GM23338 (cell line): ENCODE results near the gene ABCA4. TPM values are rescaled to one million over a fixed set of nuclear protein-coding genes. Genes with fewer than 3 reads are reported as not detected.

ENCODE experiments used
- ATAC-seq: fragments of 200-7000 bp; cut with Tn5 transposase; 3 replicates; pipeline ENCODE4 v1.9.1; 2020
- DNase-seq: peaks from one replicate; pipeline ENCODE4 v3.0.0-alpha.2; 2015; ENCODE audit warnings: low spot score
- H2AFZ ChIP-seq: fragments of 200-600 bp; sonication (generic); 2 replicates; pipeline ENCODE4 v1.8.0; 2016; ENCODE audit warnings: antibody characterized with exemption, mild to moderate bottlenecking, moderate library complexity
- H3F3A ChIP-seq: fragments of 200-600 bp; sonication (generic); replicated peaks from 2 replicates; pipeline ENCODE4 v1.8.0; 2017; ENCODE audit warnings: antibody characterized with exemption, mixed run types, low read depth
- H3K27ac ChIP-seq: fragments of 200-600 bp; sonication (generic); 2 replicates; pipeline ENCODE4 v1.6.1; 2016; ENCODE audit warnings: low read depth
- H3K27me3 ChIP-seq: fragments of 200-600 bp; sonication (generic); 2 replicates; pipeline ENCODE4 v1.8.0; 2016; ENCODE audit warnings: mild to moderate bottlenecking, mixed run types, moderate library complexity; ENCODE audit not compliant: insufficient read depth
- H3K36me3 ChIP-seq: fragments of 200-600 bp; sonication (generic); 2 replicates; pipeline ENCODE4 v1.8.0; 2016; ENCODE audit warnings: mild to moderate bottlenecking; ENCODE audit not compliant: insufficient read depth
- H3K4me1 ChIP-seq: fragments of 200-600 bp; sonication (generic); 2 replicates; pipeline ENCODE4 v1.8.0; 2016; ENCODE audit warnings: mild to moderate bottlenecking, moderate library complexity; ENCODE audit not compliant: insufficient read depth
- H3K4me2 ChIP-seq: fragments of 200-600 bp; sonication (generic); 2 replicates; pipeline ENCODE4 v1.7.1; 2017; ENCODE audit warnings: mixed run types
- H3K4me3 ChIP-seq: fragments of 200-600 bp; sonication (generic); 2 replicates; pipeline ENCODE4 v1.6.1; 2016; ENCODE audit warnings: mixed run types
- H3K79me2 ChIP-seq: fragments of 200-600 bp; sonication (generic); replicated peaks from 2 replicates; pipeline ENCODE4 v1.8.0; 2017; ENCODE audit warnings: mild to moderate bottlenecking; ENCODE audit not compliant: insufficient read depth
- H3K9me2 ChIP-seq: fragments of 200-600 bp; sonication (generic); 2 replicates; pipeline ENCODE4 v1.8.0; 2017; ENCODE audit not compliant: insufficient read depth
- H4K20me1 ChIP-seq: fragments of 200-600 bp; sonication (generic); replicated peaks from 2 replicates; pipeline ENCODE4 v1.8.0; 2017; ENCODE audit warnings: mild to moderate bottlenecking; ENCODE audit not compliant: insufficient read depth
- H3K27ac Mint-ChIP-seq: 2 replicates; pipeline ENCODE4 v1.8.0; 2020; ENCODE audit warnings: inconsistent platforms, mild to moderate bottlenecking, moderate library complexity, mixed read lengths
- H3K27me3 Mint-ChIP-seq: 3 replicates; pipeline ENCODE4 v1.8.0; 2022; ENCODE audit warnings: low read depth, mild to moderate bottlenecking, moderate library complexity, mixed read lengths, inconsistent platforms; ENCODE audit not compliant: insufficient read depth, poor library complexity
- H3K36me3 Mint-ChIP-seq: 3 replicates; pipeline ENCODE4 v1.8.0; 2021; ENCODE audit warnings: low read depth, mild to moderate bottlenecking, inconsistent platforms, moderate library complexity, mixed read lengths
- H3K4me1 Mint-ChIP-seq: 3 replicates; pipeline ENCODE4 v1.8.0; 2020; ENCODE audit warnings: mild to moderate bottlenecking, inconsistent platforms, mixed read lengths
- H3K4me3 Mint-ChIP-seq: 3 replicates; pipeline ENCODE4 v1.8.0; 2021; ENCODE audit warnings: moderate library complexity, mild to moderate bottlenecking, inconsistent platforms, mixed read lengths
- H3K9me3 Mint-ChIP-seq: 3 replicates; pipeline ENCODE4 v1.8.0; 2020; ENCODE audit warnings: moderate library complexity, mild to moderate bottlenecking, inconsistent platforms, mixed read lengths
- CREB1 ChIP-seq: fragments of 250-450 bp; sonication (Bioruptor Pico); IDR thresholded peaks from 2 replicates; pipeline ENCODE4 v1.5.0; 2020; ENCODE audit warnings: low read depth, mild to moderate bottlenecking, moderate library complexity
- ETS1 ChIP-seq: IDR thresholded peaks from 2 replicates; pipeline ENCODE4 v1.6.1; 2016; ENCODE audit warnings: antibody characterized with exemption
- EZH2 ChIP-seq: fragments of 200-600 bp; sonication (generic); IDR thresholded peaks from one replicate; pipeline ENCODE4 v1.8.0; 2017; ENCODE audit warnings: antibody characterized with exemption, mild to moderate bottlenecking, low read depth; ENCODE audit not compliant: unreplicated experiment
- EZH2phosphoT487 ChIP-seq: fragments of 200-600 bp; sonication (generic); IDR thresholded peaks from one replicate; pipeline ENCODE4 v1.8.1; 2018; ENCODE audit warnings: antibody characterized with exemption; ENCODE audit not compliant: unreplicated experiment
- JUNB ChIP-seq: IDR thresholded peaks from one replicate; pipeline ENCODE4 v1.6.1; 2016; ENCODE audit warnings: antibody characterized with exemption; ENCODE audit not compliant: unreplicated experiment
- POLR2AphosphoS5 ChIP-seq: IDR thresholded peaks from 2 replicates; pipeline ENCODE4 v1.6.1; 2016; ENCODE audit warnings: antibody characterized with exemption, low read depth
- REST ChIP-seq: IDR thresholded peaks from one replicate; pipeline ENCODE4 v1.6.1; 2018; ENCODE audit warnings: antibody characterized with exemption; ENCODE audit not compliant: unreplicated experiment
- STAT1 ChIP-seq: IDR thresholded peaks from one replicate; pipeline ENCODE4 v1.6.1; 2016; ENCODE audit warnings: antibody characterized with exemption; ENCODE audit not compliant: unreplicated experiment
- ZNF114 ChIP-seq: fragments of 250-450 bp; sonication (Bioruptor Pico); IDR thresholded peaks from 2 replicates; pipeline ENCODE4 v1.5.0; 2020; ENCODE audit warnings: mild to moderate bottlenecking, moderate library complexity
- ZNF331 ChIP-seq: fragments of 250-450 bp; sonication (Bioruptor Pico); IDR thresholded peaks from 2 replicates; pipeline ENCODE4 v1.5.0; 2020; ENCODE audit warnings: low read depth, mild to moderate bottlenecking, moderate library complexity
- polyA plus RNA-seq: library from polyadenylated mRNA; unstranded; fragments of >200 nt; fragmentation: Nextera tagmentation; extraction: Ambion mirVana; gene quantifications from 2 replicates; pipeline ENCODE4 v1.2.1, GENCODE V29; 2016
- total RNA-seq: library from RNA; depleted of rRNA; stranded (reverse); fragments of >200 nt; shearing (Covaris generic); gene quantifications from 2 replicates; pipeline ENCODE4 v1.2.3, GENCODE V29; 2014
- TF ChIP-seq, protein P1 (sequence below), 2 experiments: fragments of 200-600 bp in 1 of 2; sonication (generic) in 1 of 2; conservative IDR thresholded peaks; 2 replicates each; pipeline versions ENCODE4 v1.5.1 to v1.6.1; 2016 to 2017; ENCODE audit warnings: antibody characterized with exemption in 2 of 2, low read depth in 2 of 2, mild to moderate bottlenecking in 2 of 2, moderate library complexity in 1 of 2
- TF ChIP-seq, protein P2 (sequence below): fragments of 250-450 bp; sonication (Bioruptor Pico); IDR thresholded peaks from 2 replicates; pipeline ENCODE4 v1.5.0; 2020; ENCODE audit warnings: mild to moderate bottlenecking, moderate library complexity

The ABCA4 gene
- total and polyA plus RNA-seq, 2 experiments from 2014 or later, result not detected

GRCh38 chr1:94095112-94095637 lies 25.8 kb downstream of the ABCA4 start:
- H4K20me1 ChIP-seq, result no peaks in the 10 kb centered on the region
- H3K27me3 Mint-ChIP-seq, result peaks cover 11% of the 10 kb centered on the region
- no peak overlapping the region for H3K27ac Mint-ChIP-seq
- no peak overlapping the region for H3K4me3 ChIP-seq
- no peak for DNase-seq
- 0 out of 2 replicates have a peak overlapping the region, but pooled peaks have one; percentile 38 for H3K4me2 ChIP-seq
- H3K4me1 Mint-ChIP-seq, result peaks cover 36% of the 10 kb centered on the region
- TF ChIP-seq, protein P1, sequence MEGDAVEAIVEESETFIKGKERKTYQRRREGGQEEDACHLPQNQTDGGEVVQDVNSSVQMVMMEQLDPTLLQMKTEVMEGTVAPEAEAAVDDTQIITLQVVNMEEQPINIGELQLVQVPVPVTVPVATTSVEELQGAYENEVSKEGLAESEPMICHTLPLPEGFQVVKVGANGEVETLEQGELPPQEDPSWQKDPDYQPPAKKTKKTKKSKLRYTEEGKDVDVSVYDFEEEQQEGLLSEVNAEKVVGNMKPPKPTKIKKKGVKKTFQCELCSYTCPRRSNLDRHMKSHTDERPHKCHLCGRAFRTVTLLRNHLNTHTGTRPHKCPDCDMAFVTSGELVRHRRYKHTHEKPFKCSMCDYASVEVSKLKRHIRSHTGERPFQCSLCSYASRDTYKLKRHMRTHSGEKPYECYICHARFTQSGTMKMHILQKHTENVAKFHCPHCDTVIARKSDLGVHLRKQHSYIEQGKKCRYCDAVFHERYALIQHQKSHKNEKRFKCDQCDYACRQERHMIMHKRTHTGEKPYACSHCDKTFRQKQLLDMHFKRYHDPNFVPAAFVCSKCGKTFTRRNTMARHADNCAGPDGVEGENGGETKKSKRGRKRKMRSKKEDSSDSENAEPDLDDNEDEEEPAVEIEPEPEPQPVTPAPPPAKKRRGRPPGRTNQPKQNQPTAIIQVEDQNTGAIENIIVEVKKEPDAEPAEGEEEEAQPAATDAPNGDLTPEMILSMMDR (conservative IDR thresholded peaks at IDR 0.05; ENCODE audit: low read depth in 2 of 2), result no peak
- TF ChIP-seq EZH2 (no peak), ZNF114 (CRISPR knock-in tag) (no peak), EZH2phosphoT487 (no peak), ZNF331 (CRISPR knock-in tag) (no peak), POLR2AphosphoS5 (no peak), CREB1 (CRISPR knock-in tag) (no peak), STAT1 (no peak), REST (no peak), JUNB (no peak), ETS1 (no peak)
- TF ChIP-seq, protein P2, sequence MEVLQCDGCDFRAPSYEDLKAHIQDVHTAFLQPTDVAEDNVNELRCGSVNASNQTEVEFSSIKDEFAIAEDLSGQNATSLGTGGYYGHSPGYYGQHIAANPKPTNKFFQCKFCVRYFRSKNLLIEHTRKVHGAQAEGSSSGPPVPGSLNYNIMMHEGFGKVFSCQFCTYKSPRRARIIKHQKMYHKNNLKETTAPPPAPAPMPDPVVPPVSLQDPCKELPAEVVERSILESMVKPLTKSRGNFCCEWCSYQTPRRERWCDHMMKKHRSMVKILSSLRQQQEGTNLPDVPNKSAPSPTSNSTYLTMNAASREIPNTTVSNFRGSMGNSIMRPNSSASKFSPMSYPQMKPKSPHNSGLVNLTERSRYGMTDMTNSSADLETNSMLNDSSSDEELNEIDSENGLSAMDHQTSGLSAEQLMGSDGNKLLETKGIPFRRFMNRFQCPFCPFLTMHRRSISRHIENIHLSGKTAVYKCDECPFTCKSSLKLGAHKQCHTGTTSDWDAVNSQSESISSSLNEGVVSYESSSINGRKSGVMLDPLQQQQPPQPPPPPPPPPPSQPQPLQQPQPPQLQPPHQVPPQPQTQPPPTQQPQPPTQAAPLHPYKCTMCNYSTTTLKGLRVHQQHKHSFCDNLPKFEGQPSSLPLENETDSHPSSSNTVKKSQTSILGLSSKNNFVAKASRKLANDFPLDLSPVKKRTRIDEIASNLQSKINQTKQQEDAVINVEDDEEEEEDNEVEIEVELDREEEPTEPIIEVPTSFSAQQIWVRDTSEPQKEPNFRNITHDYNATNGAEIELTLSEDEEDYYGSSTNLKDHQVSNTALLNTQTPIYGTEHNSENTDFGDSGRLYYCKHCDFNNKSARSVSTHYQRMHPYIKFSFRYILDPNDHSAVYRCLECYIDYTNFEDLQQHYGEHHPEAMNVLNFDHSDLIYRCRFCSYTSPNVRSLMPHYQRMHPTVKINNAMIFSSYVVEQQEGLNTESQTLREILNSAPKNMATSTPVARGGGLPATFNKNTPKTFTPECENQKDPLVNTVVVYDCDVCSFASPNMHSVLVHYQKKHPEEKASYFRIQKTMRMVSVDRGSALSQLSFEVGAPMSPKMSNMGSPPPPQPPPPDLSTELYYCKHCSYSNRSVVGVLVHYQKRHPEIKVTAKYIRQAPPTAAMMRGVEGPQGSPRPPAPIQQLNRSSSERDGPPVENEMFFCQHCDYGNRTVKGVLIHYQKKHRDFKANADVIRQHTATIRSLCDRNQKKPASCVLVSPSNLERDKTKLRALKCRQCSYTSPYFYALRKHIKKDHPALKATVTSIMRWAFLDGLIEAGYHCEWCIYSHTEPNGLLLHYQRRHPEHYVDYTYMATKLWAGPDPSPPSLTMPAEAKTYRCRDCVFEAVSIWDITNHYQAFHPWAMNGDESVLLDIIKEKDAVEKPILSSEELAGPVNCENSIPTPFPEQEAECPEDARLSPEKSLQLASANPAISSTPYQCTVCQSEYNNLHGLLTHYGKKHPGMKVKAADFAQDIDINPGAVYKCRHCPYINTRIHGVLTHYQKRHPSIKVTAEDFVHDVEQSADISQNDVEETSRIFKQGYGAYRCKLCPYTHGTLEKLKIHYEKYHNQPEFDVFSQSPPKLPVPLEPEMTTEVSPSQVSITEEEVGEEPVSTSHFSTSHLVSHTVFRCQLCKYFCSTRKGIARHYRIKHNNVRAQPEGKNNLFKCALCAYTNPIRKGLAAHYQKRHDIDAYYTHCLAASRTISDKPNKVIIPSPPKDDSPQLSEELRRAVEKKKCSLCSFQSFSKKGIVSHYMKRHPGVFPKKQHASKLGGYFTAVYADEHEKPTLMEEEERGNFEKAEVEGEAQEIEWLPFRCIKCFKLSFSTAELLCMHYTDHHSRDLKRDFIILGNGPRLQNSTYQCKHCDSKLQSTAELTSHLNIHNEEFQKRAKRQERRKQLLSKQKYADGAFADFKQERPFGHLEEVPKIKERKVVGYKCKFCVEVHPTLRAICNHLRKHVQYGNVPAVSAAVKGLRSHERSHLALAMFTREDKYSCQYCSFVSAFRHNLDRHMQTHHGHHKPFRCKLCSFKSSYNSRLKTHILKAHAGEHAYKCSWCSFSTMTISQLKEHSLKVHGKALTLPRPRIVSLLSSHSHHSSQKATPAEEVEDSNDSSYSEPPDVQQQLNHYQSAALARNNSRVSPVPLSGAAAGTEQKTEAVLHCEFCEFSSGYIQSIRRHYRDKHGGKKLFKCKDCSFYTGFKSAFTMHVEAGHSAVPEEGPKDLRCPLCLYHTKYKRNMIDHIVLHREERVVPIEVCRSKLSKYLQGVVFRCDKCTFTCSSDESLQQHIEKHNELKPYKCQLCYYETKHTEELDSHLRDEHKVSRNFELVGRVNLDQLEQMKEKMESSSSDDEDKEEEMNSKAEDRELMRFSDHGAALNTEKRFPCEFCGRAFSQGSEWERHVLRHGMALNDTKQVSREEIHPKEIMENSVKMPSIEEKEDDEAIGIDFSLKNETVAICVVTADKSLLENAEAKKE (CRISPR knock-in tag), result no peak
- H3K27me3 ChIP-seq, result no peaks in the 10 kb centered on the region
- peak overlapping the region; percentile 92 for H2AFZ ChIP-seq
- no peaks in the 10 kb centered on the region for H3K36me3 Mint-ChIP-seq
- H3K27ac ChIP-seq, result no peak overlapping the region
- H3K9me3 Mint-ChIP-seq, result no peaks in the 10 kb centered on the region
- H3K79me2 ChIP-seq, result no peaks in the 10 kb centered on the region
- H3K4me1 ChIP-seq, result peaks cover 11% of the 10 kb centered on the region
- H3F3A ChIP-seq, result no peaks in the 10 kb centered on the region
- no peaks in the 10 kb centered on the region for H3K9me2 ChIP-seq
- no peaks in the 10 kb centered on the region for H3K36me3 ChIP-seq
- peak; percentile 42 for ATAC-seq
- no peak overlapping the region for H3K4me3 Mint-ChIP-seq
